Neural progenitor cell (in vitro differentiated cells): Measurements from ENCODE around the gene DBH.

Source experiments
- CTCF ChIP-seq: fragments of 200-600 bp; sonication (generic); IDR thresholded peaks from 2 replicates; pipeline ENCODE4 v1.5.1; 2017; ENCODE audit warnings: antibody characterized with exemption, mild to moderate bottlenecking
- EZH2 ChIP-seq: fragments of 200-600 bp; sonication (generic); IDR thresholded peaks from 2 replicates; pipeline ENCODE4 v1.6.1; 2017; ENCODE audit warnings: antibody characterized with exemption, mild to moderate bottlenecking, moderate library complexity

GRCh38 chr9:133589454-133590227 lies 46.5 kb upstream of the DBH start:
- TF ChIP-seq CTCF (peak; percentile 68), EZH2 (no peak)
